Ishikawa (cell line): ENCODE measurements around the gene ARHGAP40.
A peak's percentile ranks its signal among the peaks of the same experiment; 100 is the strongest.

Experiments
- CEBPB ChIP-seq: IDR thresholded peaks from 2 replicates; pipeline ENCODE4 v1.6.1; 2012
- CREB1 ChIP-seq: IDR thresholded peaks from 2 replicates; pipeline ENCODE4 v1.6.1; 2012; ENCODE audit warnings: low read depth
- EGR1 ChIP-seq: IDR thresholded peaks from 2 replicates; pipeline ENCODE4 v1.6.1; 2012
- EP300 ChIP-seq: IDR thresholded peaks from 2 replicates; pipeline ENCODE4 v1.6.1; 2012; ENCODE audit warnings: borderline replicate concordance
- FOXM1 ChIP-seq: IDR thresholded peaks from 2 replicates; pipeline ENCODE4 v1.6.1; 2012; ENCODE audit warnings: low read depth, borderline replicate concordance
- NFIC ChIP-seq: IDR thresholded peaks from 2 replicates; pipeline ENCODE4 v1.6.1; 2012
- RAD21 ChIP-seq: IDR thresholded peaks from 2 replicates; pipeline ENCODE4 v1.6.1; 2012; ENCODE audit warnings: low read depth
- REST ChIP-seq: IDR thresholded peaks from 2 replicates; pipeline ENCODE4 v1.6.1; 2012; ENCODE audit warnings: low read depth, mild to moderate bottlenecking
- TAF1 ChIP-seq: IDR thresholded peaks from 2 replicates; pipeline ENCODE4 v1.6.1; 2012; ENCODE audit warnings: low read depth, mild to moderate bottlenecking
- TCF12 ChIP-seq: IDR thresholded peaks from 2 replicates; pipeline ENCODE4 v1.6.1; 2012; ENCODE audit warnings: low read depth
- TEAD4 ChIP-seq: IDR thresholded peaks from 2 replicates; pipeline ENCODE4 v1.6.1; 2012
- USF1 ChIP-seq: IDR thresholded peaks from 2 replicates; pipeline ENCODE4 v1.6.1; 2012
- YY1 ChIP-seq: IDR thresholded peaks from 2 replicates; pipeline ENCODE4 v1.6.1; 2012; ENCODE audit warnings: low read depth
- ZBTB7A ChIP-seq: IDR thresholded peaks from 2 replicates; pipeline ENCODE4 v1.6.1; 2012; ENCODE audit warnings: low read depth
- TF ChIP-seq, protein P1 (sequence below): IDR thresholded peaks from 2 replicates; pipeline ENCODE4 v1.6.1; 2012

Gene ARHGAP40

DNA sequence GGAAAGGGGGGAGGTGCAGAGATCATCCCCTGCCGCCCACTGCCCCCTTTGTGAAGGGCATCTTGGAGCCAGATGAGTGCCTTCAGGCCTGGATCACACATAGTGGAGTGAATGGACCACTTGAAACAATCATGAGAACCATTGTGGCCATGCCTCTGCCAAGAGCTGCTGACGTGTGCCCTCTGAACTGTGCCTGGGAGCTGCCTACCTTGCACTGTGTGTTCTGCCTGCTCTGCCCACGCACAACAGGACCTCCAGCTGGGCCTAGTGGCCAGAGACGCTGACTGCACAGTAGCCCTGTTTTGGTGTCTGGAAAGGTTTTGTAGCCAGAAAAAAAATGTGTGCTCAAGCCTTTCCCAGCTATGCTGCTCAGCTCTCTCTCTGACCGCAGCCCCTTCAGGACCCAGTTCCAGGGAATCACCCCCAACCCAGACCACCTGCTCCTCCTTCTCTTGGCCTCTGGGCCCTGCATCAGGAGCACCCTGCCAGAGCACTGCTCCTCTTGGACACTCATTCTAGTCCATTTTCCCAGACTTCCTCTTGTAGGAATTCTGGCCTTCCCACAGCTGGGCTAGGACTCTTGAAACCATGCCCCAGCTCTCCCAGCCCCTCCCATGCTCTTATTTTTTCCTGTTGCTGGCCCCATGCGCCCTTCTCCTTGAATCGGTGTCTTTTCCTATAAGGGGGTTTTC lies 22.2 kb upstream of the ARHGAP40 start:
- peak; percentile 24; the same call in 1 of the 2 replicates for TF ChIP-seq EP300
- peak; percentile 96 for TF ChIP-seq EGR1
- TF ChIP-seq USF1, result no peak
- no peak for TF ChIP-seq REST

- TF ChIP-seq TEAD4 (no peak), USF1 (no peak), YY1 (no peak), EP300 (no peak), REST (no peak), FOXM1 (no peak), CEBPB (no peak), TAF1 (no peak), CREB1 (no peak), EGR1 (no peak), RAD21 (no peak), TCF12 (no peak), NFIC (no peak)
- TF ChIP-seq, protein P1, sequence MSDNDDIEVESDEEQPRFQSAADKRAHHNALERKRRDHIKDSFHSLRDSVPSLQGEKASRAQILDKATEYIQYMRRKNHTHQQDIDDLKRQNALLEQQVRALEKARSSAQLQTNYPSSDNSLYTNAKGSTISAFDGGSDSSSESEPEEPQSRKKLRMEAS, result no peak
Observed at GRCh38 chr20:38579921-38580320, 21.7 kb upstream of the ARHGAP40 start.

GRCh38 chr20:38581013-38581412 lies 20.6 kb upstream of the ARHGAP40 start, which contains the start of gene ADIG:
TSS of gene ADIG (plus strand) at chr20:38581197. CDS start at chr20:38581251, 54 bp downstream.
- no peak for TF ChIP-seq EGR1
- no peak for TF ChIP-seq TCF12
- no peak for TF ChIP-seq CEBPB
- TF ChIP-seq, protein P1, result no peak
- no peak for TF ChIP-seq TEAD4
- no peak for TF ChIP-seq REST
- TF ChIP-seq NFIC, result no peak
- no peak for TF ChIP-seq YY1
- no peak for TF ChIP-seq FOXM1
- no peak for TF ChIP-seq TAF1
- TF ChIP-seq RAD21, result no peak
- TF ChIP-seq USF1, result no peak

DNA sequence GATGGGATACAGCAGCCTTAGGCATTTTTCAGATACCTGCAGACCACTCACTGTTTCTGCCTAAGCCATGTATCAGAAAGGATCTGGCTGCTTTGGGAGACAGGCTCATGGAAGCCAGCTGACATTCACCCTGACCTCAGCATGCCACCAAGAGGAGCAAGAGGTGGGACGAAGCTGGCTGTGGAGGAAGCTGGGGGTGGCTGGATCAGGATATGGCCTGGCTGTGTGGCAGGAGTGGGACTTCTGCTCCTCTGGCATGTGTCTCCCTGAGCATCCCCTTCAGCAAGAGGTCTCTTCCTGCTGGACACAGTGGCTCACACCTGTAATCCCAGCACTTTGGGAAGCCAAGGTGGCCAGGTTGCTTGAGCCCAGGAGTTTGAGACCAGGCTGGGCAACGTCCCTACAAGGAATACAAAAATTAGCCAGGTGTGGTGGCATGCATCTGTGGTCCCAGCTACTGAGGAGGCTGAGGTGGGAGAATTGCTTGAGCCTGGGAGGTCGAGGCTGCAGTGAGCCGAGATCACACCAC lies 19.7 kb upstream of the ARHGAP40 start:
- no peak for TF ChIP-seq EGR1
- TF ChIP-seq YY1, result no peak
- no peak for TF ChIP-seq CREB1
- TF ChIP-seq TCF12, result no peak
- no peak for TF ChIP-seq FOXM1
- TF ChIP-seq NFIC, result no peak
- TF ChIP-seq RAD21, result no peak
- no peak for TF ChIP-seq TAF1
- TF ChIP-seq EP300, result no peak
- no peak for TF ChIP-seq TEAD4
- no peak for TF ChIP-seq USF1
- TF ChIP-seq, protein P1, result no peak
- no peak for TF ChIP-seq CEBPB
- no peak for TF ChIP-seq REST
- TF ChIP-seq ZBTB7A, result no peak
